Lower leg skin (tissue), 3 donors: ENCODE results near the gene ARHGEF19.

Source experiments
- CTCF ChIP-seq, 3 donors: fragments of 450-650 bp; IDR thresholded peaks; one replicate each; pipeline ENCODE4 v1.5.1; 2016; ENCODE audit warnings: antibody characterized with exemption in 3 of 3, mild to moderate bottlenecking in 3 of 3, moderate library complexity in 2 of 3
- POLR2A ChIP-seq, 2 donors: fragments of 450-650 bp; IDR thresholded peaks; one replicate each; pipeline ENCODE4 v1.6.1; 2016 to 2017; ENCODE audit warnings: antibody characterized with exemption in 2 of 2, mild to moderate bottlenecking in 1 of 2, moderate library complexity in 1 of 2

DNA sequence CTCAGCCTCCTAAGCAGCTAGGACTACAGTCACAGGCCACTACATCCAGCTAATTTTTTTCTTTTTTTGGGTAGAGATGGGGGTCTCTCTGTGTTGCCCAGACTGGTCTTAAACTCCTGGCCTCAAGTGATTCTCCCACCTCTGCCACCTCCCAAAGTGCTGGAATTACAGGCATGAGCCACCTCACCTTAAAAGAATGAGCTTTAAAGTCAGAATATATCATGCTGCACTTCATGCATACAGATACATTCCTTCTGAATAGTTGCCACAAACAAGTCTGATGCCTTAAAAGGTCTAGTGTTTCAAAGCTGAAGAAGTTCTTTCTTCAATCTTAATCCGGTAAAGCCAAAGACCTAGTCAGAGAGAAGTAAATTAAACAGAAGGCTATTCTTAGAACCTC, 48.4 kb upstream of the ARHGEF19 start:
- no peak for TF ChIP-seq CTCF (IDR thresholded peaks at IDR 0.05)
- no peak for TF ChIP-seq POLR2A (IDR thresholded peaks at IDR 0.05)
